GM18499 (cell line): ENCODE data around the gene PARP15.
"Not testable (repeated sequence)": the region's sequence is repeated elsewhere in the genome, so short reads cannot be mapped to it uniquely, and the experiment has no call there.

Experiments
- ATAC-seq: cut with Tn5 transposase; IDR thresholded peaks from one replicate; pipeline ENCODE4 v1.9.1; 2021; ENCODE audit warnings: moderate number of reproducible peaks; ENCODE audit not compliant: insufficient read depth, unreplicated experiment

The PARP15 gene

GRCh38 chr3:122612696-122613095, 35.2 kb downstream of the PARP15 start:
- no peak for ATAC-seq

- no peak for ATAC-seq
Observed at GRCh38 chr3:122615303-122615702, 37.9 kb downstream of the PARP15 start.

- no peak for ATAC-seq
Observed at GRCh38 chr3:122618614-122619013, 41.2 kb downstream of the PARP15 start.

- ATAC-seq: no peak
Observed at GRCh38 chr3:122619040-122619439, 41.6 kb downstream of the PARP15 start.

- no peak for ATAC-seq
Observed at GRCh38 chr3:122620399-122620798, 42.9 kb downstream of the PARP15 start.

- ATAC-seq: no peak
Observed at GRCh38 chr3:122621112-122621511, 43.7 kb downstream of the PARP15 start.

- ATAC-seq: no peak
Observed at GRCh38 chr3:122623031-122623829, 45.8 kb downstream of the PARP15 start.

- ATAC-seq: no peak
Observed at GRCh38 chr3:122626515-122627180, 49.2 kb downstream of the PARP15 start.

GRCh38 chr3:122627301-122627700, 49.9 kb downstream of the PARP15 start:
- no peak for ATAC-seq

- no peak for ATAC-seq
Observed at GRCh38 chr3:122628567-122628966, 51.1 kb downstream of the PARP15 start.

GRCh38 chr3:122629763-122630162, 52.3 kb downstream of the PARP15 start:
- no peak for ATAC-seq

- ATAC-seq: no peak
Observed at GRCh38 chr3:122635789-122636188, 58.3 kb downstream of the PARP15 start.

- ATAC-seq: no peak
Observed at GRCh38 chr3:122636697-122637096, 59.2 kb downstream of the PARP15 start.

GRCh38 chr3:122640437-122640999, 63.1 kb downstream of the PARP15 start:
- no peak for ATAC-seq

GRCh38 chr3:122642935-122643334, 65.5 kb downstream of the PARP15 start:
- no peak for ATAC-seq

- no peak for ATAC-seq
Observed at GRCh38 chr3:122646146-122646988, 68.9 kb downstream of the PARP15 start.

- not testable (repeated sequence) for ATAC-seq
Observed at GRCh38 chr3:122651233-122651907, 73.9 kb downstream of the PARP15 start.

- ATAC-seq: not testable (repeated sequence)
Observed at GRCh38 chr3:122651962-122652361, 74.5 kb downstream of the PARP15 start.

- ATAC-seq: not testable (repeated sequence)
Observed at GRCh38 chr3:122658336-122658735, 80.9 kb downstream of the PARP15 start.
